ENCODE data around the gene AKR1A1. TPM values are rescaled to one million over a fixed set of nuclear protein-coding genes. Genes with fewer than 3 reads are reported as not detected.

AKR1A1 gene

GRCh38 chr1:45619149-45619921, 68.7 kb downstream of the AKR1A1 start:
- Histone ChIP-seq H3K4me2 (ENCODE audit: low read length, poor library complexity, severe bottlenecking) (no peak overlapping the region), H2AFZ (ENCODE audit: low read depth, low read length) (no peak overlapping the region), H3K36me3 (ENCODE audit: control insufficient read depth in 1 of 2, insufficient read depth in 2 of 2, low read depth in 1 of 2, low read length in 2 of 2) (peaks cover 58 to 60% of the 10 kb centered on the region in 2 experiments), H3K4ac (ENCODE audit: low read depth in 1 of 2, low read length in 2 of 2) (no peak overlapping the region), H3K23ac (ENCODE audit: low read length in 2 of 2) (no peak overlapping the region), H3K9me3 (ENCODE audit: control insufficient read depth, low read length) (no peaks in the 10 kb centered on the region), H3K14ac (ENCODE audit: low read length in 2 of 2) (no peak overlapping the region), H2BK12ac (ENCODE audit: low read length in 2 of 2) (no peak overlapping the region), H2BK15ac (ENCODE audit: low read depth, poor library complexity, severe bottlenecking) (no peak overlapping the region), H3K79me1 (replicated peaks; ENCODE audit: low read length, poor library complexity, severe bottlenecking) (peaks cover 2% of the 10 kb centered on the region), H4K91ac (ENCODE audit: low read length) (no peak overlapping the region), H3K4me1 (ENCODE audit: control insufficient read depth, insufficient read depth, low read depth, low read length) (no peaks in the 10 kb centered on the region), H3K27ac (ENCODE audit: low read length, poor library complexity, severe bottlenecking) (no peak overlapping the region), H3K27me3 (ENCODE audit: control insufficient read depth in 1 of 2, insufficient read depth in 1 of 2, low read length in 2 of 2) (no peaks in the 10 kb centered on the region), H2AK5ac (ENCODE audit: low read length, severe bottlenecking) (no peak overlapping the region), H3K18ac (ENCODE audit: low read depth in 1 of 2, low read length in 2 of 2) (no peak overlapping the region), H2BK5ac (ENCODE audit: low read depth, low read length, poor library complexity, severe bottlenecking) (no peak overlapping the region), H3K9ac (ENCODE audit: low read length) (no peak overlapping the region), H2BK120ac (ENCODE audit: low read depth, low read length) (no peak overlapping the region), H4K8ac (ENCODE audit: low read length) (no peak overlapping the region), H3K4me3 (ENCODE audit: insufficient read depth in 1 of 2, low read depth in 1 of 2, low read length in 2 of 2) (no peak overlapping the region)
- 73% methylated on average over 8 of the region's 8 CpGs for WGBS
- no peak for DNase-seq

Small RNA genes lying within 50 kb of the gene (small RNA-seq; reads per million reads assigned to genes)
- gene AL355480.1 (ENCODE audit: low read depth) (not detected), gene AL355480.2 (ENCODE audit: low read depth) (not detected), gene AL355480.3 (ENCODE audit: low read depth) (not detected), gene AL355480.4 (ENCODE audit: low read depth) (not detected)
